GM23338 (cell line): ENCODE results near the gene RPS29. TPM values are rescaled to one million over a fixed set of nuclear protein-coding genes. Genes with fewer than 3 reads are reported as not detected.

Experiments
- ATAC-seq: fragments of 200-7000 bp; cut with Tn5 transposase; 3 replicates; pipeline ENCODE4 v1.9.1; 2020
- DNase-seq: peaks from one replicate; pipeline ENCODE4 v3.0.0-alpha.2; 2015; ENCODE audit warnings: low spot score
- H2AFZ ChIP-seq: fragments of 200-600 bp; sonication (generic); 2 replicates; pipeline ENCODE4 v1.8.0; 2016; ENCODE audit warnings: antibody characterized with exemption, mild to moderate bottlenecking, moderate library complexity
- H3F3A ChIP-seq: fragments of 200-600 bp; sonication (generic); replicated peaks from 2 replicates; pipeline ENCODE4 v1.8.0; 2017; ENCODE audit warnings: antibody characterized with exemption, mixed run types, low read depth
- H3K27ac ChIP-seq: fragments of 200-600 bp; sonication (generic); 2 replicates; pipeline ENCODE4 v1.6.1; 2016; ENCODE audit warnings: low read depth
- H3K27me3 ChIP-seq: fragments of 200-600 bp; sonication (generic); 2 replicates; pipeline ENCODE4 v1.8.0; 2016; ENCODE audit warnings: mild to moderate bottlenecking, mixed run types, moderate library complexity; ENCODE audit not compliant: insufficient read depth
- H3K36me3 ChIP-seq: fragments of 200-600 bp; sonication (generic); 2 replicates; pipeline ENCODE4 v1.8.0; 2016; ENCODE audit warnings: mild to moderate bottlenecking; ENCODE audit not compliant: insufficient read depth
- H3K4me1 ChIP-seq: fragments of 200-600 bp; sonication (generic); 2 replicates; pipeline ENCODE4 v1.8.0; 2016; ENCODE audit warnings: mild to moderate bottlenecking, moderate library complexity; ENCODE audit not compliant: insufficient read depth
- H3K4me2 ChIP-seq: fragments of 200-600 bp; sonication (generic); 2 replicates; pipeline ENCODE4 v1.7.1; 2017; ENCODE audit warnings: mixed run types
- H3K4me3 ChIP-seq: fragments of 200-600 bp; sonication (generic); 2 replicates; pipeline ENCODE4 v1.6.1; 2016; ENCODE audit warnings: mixed run types
- H3K79me2 ChIP-seq: fragments of 200-600 bp; sonication (generic); replicated peaks from 2 replicates; pipeline ENCODE4 v1.8.0; 2017; ENCODE audit warnings: mild to moderate bottlenecking; ENCODE audit not compliant: insufficient read depth
- H3K9me2 ChIP-seq: fragments of 200-600 bp; sonication (generic); 2 replicates; pipeline ENCODE4 v1.8.0; 2017; ENCODE audit not compliant: insufficient read depth
- H4K20me1 ChIP-seq: fragments of 200-600 bp; sonication (generic); replicated peaks from 2 replicates; pipeline ENCODE4 v1.8.0; 2017; ENCODE audit warnings: mild to moderate bottlenecking; ENCODE audit not compliant: insufficient read depth
- H3K27ac Mint-ChIP-seq: 2 replicates; pipeline ENCODE4 v1.8.0; 2020; ENCODE audit warnings: inconsistent platforms, mild to moderate bottlenecking, moderate library complexity, mixed read lengths
- H3K27me3 Mint-ChIP-seq: 3 replicates; pipeline ENCODE4 v1.8.0; 2022; ENCODE audit warnings: low read depth, mild to moderate bottlenecking, moderate library complexity, mixed read lengths, inconsistent platforms; ENCODE audit not compliant: insufficient read depth, poor library complexity
- H3K36me3 Mint-ChIP-seq: 3 replicates; pipeline ENCODE4 v1.8.0; 2021; ENCODE audit warnings: low read depth, mild to moderate bottlenecking, inconsistent platforms, moderate library complexity, mixed read lengths
- H3K4me1 Mint-ChIP-seq: 3 replicates; pipeline ENCODE4 v1.8.0; 2020; ENCODE audit warnings: mild to moderate bottlenecking, inconsistent platforms, mixed read lengths
- H3K4me3 Mint-ChIP-seq: 3 replicates; pipeline ENCODE4 v1.8.0; 2021; ENCODE audit warnings: moderate library complexity, mild to moderate bottlenecking, inconsistent platforms, mixed read lengths
- H3K9me3 Mint-ChIP-seq: 3 replicates; pipeline ENCODE4 v1.8.0; 2020; ENCODE audit warnings: moderate library complexity, mild to moderate bottlenecking, inconsistent platforms, mixed read lengths
- CREB1 ChIP-seq: fragments of 250-450 bp; sonication (Bioruptor Pico); IDR thresholded peaks from 2 replicates; pipeline ENCODE4 v1.5.0; 2020; ENCODE audit warnings: low read depth, mild to moderate bottlenecking, moderate library complexity
- POLR2AphosphoS5 ChIP-seq: IDR thresholded peaks from 2 replicates; pipeline ENCODE4 v1.6.1; 2016; ENCODE audit warnings: antibody characterized with exemption, low read depth
- polyA plus RNA-seq: library from polyadenylated mRNA; unstranded; fragments of >200 nt; fragmentation: Nextera tagmentation; extraction: Ambion mirVana; gene quantifications from 2 replicates; pipeline ENCODE4 v1.2.1, GENCODE V29; 2016
- total RNA-seq: library from RNA; depleted of rRNA; stranded (reverse); fragments of >200 nt; shearing (Covaris generic); gene quantifications from 2 replicates; pipeline ENCODE4 v1.2.3, GENCODE V29; 2014
- TF ChIP-seq, protein P1 (sequence below): fragments of 250-450 bp; sonication (Bioruptor Pico); IDR thresholded peaks from 2 replicates; pipeline ENCODE4 v1.5.0; 2020; ENCODE audit warnings: mild to moderate bottlenecking, moderate library complexity
- TF ChIP-seq, protein P2 (sequence below): IDR thresholded peaks from one replicate; pipeline ENCODE4 v1.6.1; 2018; ENCODE audit warnings: antibody characterized with exemption; ENCODE audit not compliant: unreplicated experiment
- TF ChIP-seq, protein P3 (sequence below): IDR thresholded peaks from 2 replicates; pipeline ENCODE4 v1.6.1; 2016; ENCODE audit warnings: antibody characterized with exemption

RPS29 gene
- total and polyA plus RNA-seq, 2 experiments from 2014 or later: 2,560 to 3,734 TPM

DNA sequence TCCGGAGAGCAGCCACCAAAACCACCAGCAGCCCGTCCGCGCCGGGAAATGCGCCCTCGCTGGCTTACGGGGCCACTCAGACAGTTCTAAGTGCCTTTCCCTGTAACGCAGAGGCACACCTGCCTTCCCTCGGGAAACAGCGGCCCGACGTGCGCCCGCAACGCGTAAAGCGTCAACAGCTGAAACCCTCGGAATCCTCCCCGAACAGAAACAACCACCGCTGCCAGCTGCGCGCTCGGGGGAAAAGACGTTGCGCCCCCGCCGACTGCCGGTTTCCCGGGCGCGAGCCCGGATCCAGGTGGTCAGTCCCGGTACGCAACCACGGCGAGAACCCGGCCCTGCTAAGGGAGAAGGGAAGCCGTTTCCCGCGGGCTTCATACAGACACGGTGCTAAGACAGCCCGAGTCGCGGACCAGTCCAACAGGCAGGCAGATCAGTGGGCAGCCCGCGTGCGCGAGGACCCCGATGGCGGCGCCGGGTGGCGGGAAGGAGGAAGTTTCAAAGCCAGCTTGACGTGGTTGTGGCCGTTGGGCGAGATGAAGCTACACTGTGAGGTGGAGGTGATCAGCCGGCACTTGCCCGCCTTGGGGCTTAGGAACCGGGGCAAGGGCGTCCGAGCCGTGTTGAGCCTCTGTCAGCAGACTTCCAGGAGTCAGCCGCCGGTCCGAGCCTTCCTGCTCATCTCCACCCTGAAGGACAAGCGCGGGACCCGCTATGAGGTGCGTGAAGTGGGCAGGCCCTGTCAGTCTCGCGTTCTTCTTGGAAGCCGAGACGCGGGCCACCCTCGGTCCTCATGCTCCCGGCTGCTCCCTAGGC lies 12.5 kb upstream of the RPS29 start, which contains the start of gene LRR1:
TSS of gene LRR1 (plus strand) at position 456 of the 816 bp plus-strand sequence. CDS start at position 537, 81 bp downstream.
- H3K4me1 ChIP-seq: 0 out of 2 replicates have a peak, but pooled peaks cover 5% of the 10 kb centered on the region
- no peaks in the 10 kb centered on the region for H4K20me1 ChIP-seq
- peak within 1 kb of the TSS; percentile 92 for H3K27ac ChIP-seq
- DNase-seq (peak; percentile 85), ATAC-seq (peak; percentile 80)
- H3K79me2 ChIP-seq: peaks cover 34% of the 10 kb centered on the region
- peak within 1 kb of the TSS; percentile 97 for H3K4me3 ChIP-seq
- peaks cover 12% of the 10 kb centered on the region; the same call in 1 of the 2 replicates for H3K36me3 ChIP-seq
- peak within 1 kb of the TSS; percentile 83 for H3K4me2 ChIP-seq
- peaks cover 19% of the 10 kb centered on the region for H3K36me3 Mint-ChIP-seq
- TF ChIP-seq, protein P1, sequence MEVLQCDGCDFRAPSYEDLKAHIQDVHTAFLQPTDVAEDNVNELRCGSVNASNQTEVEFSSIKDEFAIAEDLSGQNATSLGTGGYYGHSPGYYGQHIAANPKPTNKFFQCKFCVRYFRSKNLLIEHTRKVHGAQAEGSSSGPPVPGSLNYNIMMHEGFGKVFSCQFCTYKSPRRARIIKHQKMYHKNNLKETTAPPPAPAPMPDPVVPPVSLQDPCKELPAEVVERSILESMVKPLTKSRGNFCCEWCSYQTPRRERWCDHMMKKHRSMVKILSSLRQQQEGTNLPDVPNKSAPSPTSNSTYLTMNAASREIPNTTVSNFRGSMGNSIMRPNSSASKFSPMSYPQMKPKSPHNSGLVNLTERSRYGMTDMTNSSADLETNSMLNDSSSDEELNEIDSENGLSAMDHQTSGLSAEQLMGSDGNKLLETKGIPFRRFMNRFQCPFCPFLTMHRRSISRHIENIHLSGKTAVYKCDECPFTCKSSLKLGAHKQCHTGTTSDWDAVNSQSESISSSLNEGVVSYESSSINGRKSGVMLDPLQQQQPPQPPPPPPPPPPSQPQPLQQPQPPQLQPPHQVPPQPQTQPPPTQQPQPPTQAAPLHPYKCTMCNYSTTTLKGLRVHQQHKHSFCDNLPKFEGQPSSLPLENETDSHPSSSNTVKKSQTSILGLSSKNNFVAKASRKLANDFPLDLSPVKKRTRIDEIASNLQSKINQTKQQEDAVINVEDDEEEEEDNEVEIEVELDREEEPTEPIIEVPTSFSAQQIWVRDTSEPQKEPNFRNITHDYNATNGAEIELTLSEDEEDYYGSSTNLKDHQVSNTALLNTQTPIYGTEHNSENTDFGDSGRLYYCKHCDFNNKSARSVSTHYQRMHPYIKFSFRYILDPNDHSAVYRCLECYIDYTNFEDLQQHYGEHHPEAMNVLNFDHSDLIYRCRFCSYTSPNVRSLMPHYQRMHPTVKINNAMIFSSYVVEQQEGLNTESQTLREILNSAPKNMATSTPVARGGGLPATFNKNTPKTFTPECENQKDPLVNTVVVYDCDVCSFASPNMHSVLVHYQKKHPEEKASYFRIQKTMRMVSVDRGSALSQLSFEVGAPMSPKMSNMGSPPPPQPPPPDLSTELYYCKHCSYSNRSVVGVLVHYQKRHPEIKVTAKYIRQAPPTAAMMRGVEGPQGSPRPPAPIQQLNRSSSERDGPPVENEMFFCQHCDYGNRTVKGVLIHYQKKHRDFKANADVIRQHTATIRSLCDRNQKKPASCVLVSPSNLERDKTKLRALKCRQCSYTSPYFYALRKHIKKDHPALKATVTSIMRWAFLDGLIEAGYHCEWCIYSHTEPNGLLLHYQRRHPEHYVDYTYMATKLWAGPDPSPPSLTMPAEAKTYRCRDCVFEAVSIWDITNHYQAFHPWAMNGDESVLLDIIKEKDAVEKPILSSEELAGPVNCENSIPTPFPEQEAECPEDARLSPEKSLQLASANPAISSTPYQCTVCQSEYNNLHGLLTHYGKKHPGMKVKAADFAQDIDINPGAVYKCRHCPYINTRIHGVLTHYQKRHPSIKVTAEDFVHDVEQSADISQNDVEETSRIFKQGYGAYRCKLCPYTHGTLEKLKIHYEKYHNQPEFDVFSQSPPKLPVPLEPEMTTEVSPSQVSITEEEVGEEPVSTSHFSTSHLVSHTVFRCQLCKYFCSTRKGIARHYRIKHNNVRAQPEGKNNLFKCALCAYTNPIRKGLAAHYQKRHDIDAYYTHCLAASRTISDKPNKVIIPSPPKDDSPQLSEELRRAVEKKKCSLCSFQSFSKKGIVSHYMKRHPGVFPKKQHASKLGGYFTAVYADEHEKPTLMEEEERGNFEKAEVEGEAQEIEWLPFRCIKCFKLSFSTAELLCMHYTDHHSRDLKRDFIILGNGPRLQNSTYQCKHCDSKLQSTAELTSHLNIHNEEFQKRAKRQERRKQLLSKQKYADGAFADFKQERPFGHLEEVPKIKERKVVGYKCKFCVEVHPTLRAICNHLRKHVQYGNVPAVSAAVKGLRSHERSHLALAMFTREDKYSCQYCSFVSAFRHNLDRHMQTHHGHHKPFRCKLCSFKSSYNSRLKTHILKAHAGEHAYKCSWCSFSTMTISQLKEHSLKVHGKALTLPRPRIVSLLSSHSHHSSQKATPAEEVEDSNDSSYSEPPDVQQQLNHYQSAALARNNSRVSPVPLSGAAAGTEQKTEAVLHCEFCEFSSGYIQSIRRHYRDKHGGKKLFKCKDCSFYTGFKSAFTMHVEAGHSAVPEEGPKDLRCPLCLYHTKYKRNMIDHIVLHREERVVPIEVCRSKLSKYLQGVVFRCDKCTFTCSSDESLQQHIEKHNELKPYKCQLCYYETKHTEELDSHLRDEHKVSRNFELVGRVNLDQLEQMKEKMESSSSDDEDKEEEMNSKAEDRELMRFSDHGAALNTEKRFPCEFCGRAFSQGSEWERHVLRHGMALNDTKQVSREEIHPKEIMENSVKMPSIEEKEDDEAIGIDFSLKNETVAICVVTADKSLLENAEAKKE (CRISPR knock-in tag): no peak
- TF ChIP-seq POLR2AphosphoS5: peak; percentile 77
- TF ChIP-seq CREB1 (CRISPR knock-in tag): peak; percentile 53
- TF ChIP-seq, protein P2, sequence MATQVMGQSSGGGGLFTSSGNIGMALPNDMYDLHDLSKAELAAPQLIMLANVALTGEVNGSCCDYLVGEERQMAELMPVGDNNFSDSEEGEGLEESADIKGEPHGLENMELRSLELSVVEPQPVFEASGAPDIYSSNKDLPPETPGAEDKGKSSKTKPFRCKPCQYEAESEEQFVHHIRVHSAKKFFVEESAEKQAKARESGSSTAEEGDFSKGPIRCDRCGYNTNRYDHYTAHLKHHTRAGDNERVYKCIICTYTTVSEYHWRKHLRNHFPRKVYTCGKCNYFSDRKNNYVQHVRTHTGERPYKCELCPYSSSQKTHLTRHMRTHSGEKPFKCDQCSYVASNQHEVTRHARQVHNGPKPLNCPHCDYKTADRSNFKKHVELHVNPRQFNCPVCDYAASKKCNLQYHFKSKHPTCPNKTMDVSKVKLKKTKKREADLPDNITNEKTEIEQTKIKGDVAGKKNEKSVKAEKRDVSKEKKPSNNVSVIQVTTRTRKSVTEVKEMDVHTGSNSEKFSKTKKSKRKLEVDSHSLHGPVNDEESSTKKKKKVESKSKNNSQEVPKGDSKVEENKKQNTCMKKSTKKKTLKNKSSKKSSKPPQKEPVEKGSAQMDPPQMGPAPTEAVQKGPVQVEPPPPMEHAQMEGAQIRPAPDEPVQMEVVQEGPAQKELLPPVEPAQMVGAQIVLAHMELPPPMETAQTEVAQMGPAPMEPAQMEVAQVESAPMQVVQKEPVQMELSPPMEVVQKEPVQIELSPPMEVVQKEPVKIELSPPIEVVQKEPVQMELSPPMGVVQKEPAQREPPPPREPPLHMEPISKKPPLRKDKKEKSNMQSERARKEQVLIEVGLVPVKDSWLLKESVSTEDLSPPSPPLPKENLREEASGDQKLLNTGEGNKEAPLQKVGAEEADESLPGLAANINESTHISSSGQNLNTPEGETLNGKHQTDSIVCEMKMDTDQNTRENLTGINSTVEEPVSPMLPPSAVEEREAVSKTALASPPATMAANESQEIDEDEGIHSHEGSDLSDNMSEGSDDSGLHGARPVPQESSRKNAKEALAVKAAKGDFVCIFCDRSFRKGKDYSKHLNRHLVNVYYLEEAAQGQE: no peak
- TF ChIP-seq, protein P3, sequence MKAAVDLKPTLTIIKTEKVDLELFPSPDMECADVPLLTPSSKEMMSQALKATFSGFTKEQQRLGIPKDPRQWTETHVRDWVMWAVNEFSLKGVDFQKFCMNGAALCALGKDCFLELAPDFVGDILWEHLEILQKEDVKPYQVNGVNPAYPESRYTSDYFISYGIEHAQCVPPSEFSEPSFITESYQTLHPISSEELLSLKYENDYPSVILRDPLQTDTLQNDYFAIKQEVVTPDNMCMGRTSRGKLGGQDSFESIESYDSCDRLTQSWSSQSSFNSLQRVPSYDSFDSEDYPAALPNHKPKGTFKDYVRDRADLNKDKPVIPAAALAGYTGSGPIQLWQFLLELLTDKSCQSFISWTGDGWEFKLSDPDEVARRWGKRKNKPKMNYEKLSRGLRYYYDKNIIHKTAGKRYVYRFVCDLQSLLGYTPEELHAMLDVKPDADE: peak; percentile 61
- no peaks in the 10 kb centered on the region for H3K9me2 ChIP-seq
- peak within 1 kb of the TSS; percentile 80 for H2AFZ ChIP-seq
- peaks cover 8% of the 10 kb centered on the region for H3F3A ChIP-seq
- H3K4me1 Mint-ChIP-seq: peaks cover 9% of the 10 kb centered on the region; the same call in 2 of the 3 replicates
- H3K9me3 Mint-ChIP-seq: no peaks in the 10 kb centered on the region
- peak within 1 kb of the TSS; percentile 94 for H3K4me3 Mint-ChIP-seq
- peak within 1 kb of the TSS; percentile 95 for H3K27ac Mint-ChIP-seq
- H3K27me3 Mint-ChIP-seq: peaks cover 20% of the 10 kb centered on the region
- H3K27me3 ChIP-seq: no peaks in the 10 kb centered on the region
